Brain microvascular endothelial cell (primary cell): ENCODE results near the gene IWS1.
A peak's percentile ranks its signal among the peaks of the same experiment; 100 is the strongest.

Source experiments
- DNase-seq: peaks from one replicate; pipeline ENCODE4 v3.0.0-alpha.2; 2020
- H3K27ac ChIP-seq: fragments of 250-450 bp; sonication (Bioruptor Pico); 2 replicates; pipeline ENCODE4 v1.5.1; 2020; ENCODE audit warnings: mild to moderate bottlenecking, moderate library complexity
- H3K27me3 ChIP-seq: fragments of 250-450 bp; sonication (Bioruptor Pico); replicated peaks from 2 replicates; pipeline ENCODE4 v1.5.1; 2020; ENCODE audit warnings: mild to moderate bottlenecking
- H3K36me3 ChIP-seq: fragments of 250-450 bp; sonication (Bioruptor Pico); replicated peaks from 2 replicates; pipeline ENCODE4 v1.5.1; 2020; ENCODE audit warnings: mild to moderate bottlenecking
- H3K4me3 ChIP-seq: 2 replicates; pipeline ENCODE4 v1.5.1; 2011; ENCODE audit warnings: low read depth, mild to moderate bottlenecking, control low read depth, low read length, moderate library complexity
- in situ Hi-C: cut with HindIII; loops from 2 replicates; pipeline ENCODE4 v1.10.0; 2017; ENCODE audit warnings: low sequenced_read_pairs, low pct_ligation_motif_present
- TF ChIP-seq, protein P1 (sequence below): IDR thresholded peaks from 2 replicates; pipeline ENCODE4 v1.5.1; 2011; ENCODE audit warnings: low read depth, mild to moderate bottlenecking, moderate library complexity, low read length, control low read depth, inconsistent platforms; ENCODE audit errors: missing control alignments

Gene IWS1

GRCh38 chr2:127485051-127485693, 41.1 kb downstream of the IWS1 start:
- in situ Hi-C loops: no loop called here
- no peak overlapping the region for H3K4me3 ChIP-seq
- H3K27ac ChIP-seq: no peak overlapping the region
- no peak for DNase-seq
- TF ChIP-seq, protein P1, sequence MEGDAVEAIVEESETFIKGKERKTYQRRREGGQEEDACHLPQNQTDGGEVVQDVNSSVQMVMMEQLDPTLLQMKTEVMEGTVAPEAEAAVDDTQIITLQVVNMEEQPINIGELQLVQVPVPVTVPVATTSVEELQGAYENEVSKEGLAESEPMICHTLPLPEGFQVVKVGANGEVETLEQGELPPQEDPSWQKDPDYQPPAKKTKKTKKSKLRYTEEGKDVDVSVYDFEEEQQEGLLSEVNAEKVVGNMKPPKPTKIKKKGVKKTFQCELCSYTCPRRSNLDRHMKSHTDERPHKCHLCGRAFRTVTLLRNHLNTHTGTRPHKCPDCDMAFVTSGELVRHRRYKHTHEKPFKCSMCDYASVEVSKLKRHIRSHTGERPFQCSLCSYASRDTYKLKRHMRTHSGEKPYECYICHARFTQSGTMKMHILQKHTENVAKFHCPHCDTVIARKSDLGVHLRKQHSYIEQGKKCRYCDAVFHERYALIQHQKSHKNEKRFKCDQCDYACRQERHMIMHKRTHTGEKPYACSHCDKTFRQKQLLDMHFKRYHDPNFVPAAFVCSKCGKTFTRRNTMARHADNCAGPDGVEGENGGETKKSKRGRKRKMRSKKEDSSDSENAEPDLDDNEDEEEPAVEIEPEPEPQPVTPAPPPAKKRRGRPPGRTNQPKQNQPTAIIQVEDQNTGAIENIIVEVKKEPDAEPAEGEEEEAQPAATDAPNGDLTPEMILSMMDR: no peak
- no peaks in the 10 kb centered on the region for H3K27me3 ChIP-seq
- peaks cover 67% of the 10 kb centered on the region for H3K36me3 ChIP-seq

GRCh38 chr2:127482031-127482430, 44.3 kb downstream of the IWS1 start:
- TF ChIP-seq, protein P1: no peak
- H3K4me3 ChIP-seq: no peak overlapping the region
- H3K27me3 ChIP-seq: no peaks in the 10 kb centered on the region
- no peak overlapping the region for H3K27ac ChIP-seq
- no peak for DNase-seq
- H3K36me3 ChIP-seq: peaks cover 42% of the 10 kb centered on the region
- in situ Hi-C loops: no loop called here

DNA sequence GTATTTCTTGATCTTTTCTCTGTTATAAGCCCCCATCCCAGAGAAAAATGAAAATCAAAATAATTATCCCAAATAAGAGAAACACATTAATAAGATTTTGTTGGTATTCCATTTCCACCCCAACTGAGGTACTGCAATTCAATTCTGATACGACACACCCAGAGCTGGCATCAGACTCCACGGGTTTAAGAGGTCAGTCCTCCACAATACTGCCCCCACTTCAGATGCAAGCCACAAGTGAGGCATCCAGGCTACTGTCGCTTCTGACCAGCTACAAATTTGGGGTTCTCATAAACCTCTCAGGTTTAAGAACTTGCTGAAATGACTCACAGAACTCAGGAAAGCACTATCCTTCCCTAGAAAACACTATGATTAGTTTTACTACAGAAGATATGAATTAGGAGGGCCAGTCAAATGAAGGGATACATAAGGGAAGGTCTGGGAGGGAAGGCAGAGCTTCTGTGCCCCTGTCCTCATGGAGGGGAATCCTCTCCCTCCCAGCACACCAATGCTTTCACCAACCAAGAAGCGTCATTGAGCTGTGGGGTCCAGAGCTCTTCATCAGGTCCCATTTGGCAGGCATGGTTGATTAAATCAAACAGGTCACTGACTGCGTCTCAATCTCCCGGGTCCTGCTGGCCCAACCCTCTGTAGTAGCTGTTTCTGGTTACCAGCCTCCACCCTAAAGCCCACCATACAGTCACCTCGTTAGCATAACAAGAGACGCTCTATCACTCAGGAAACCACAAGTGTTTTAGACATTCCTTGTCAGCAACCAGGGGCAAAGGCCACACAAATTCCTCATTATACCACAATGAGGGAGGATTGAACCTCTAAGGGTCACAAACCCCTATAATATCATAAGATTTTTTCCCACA, 46.2 kb downstream of the IWS1 start:
- TF ChIP-seq, protein P1: no peak
- no peak overlapping the region for H3K4me3 ChIP-seq
- peak; percentile 22 for DNase-seq
- H3K27ac ChIP-seq: no peak overlapping the region
- in situ Hi-C loops: no loop called here
- peaks cover 25% of the 10 kb centered on the region for H3K36me3 ChIP-seq
- no peaks in the 10 kb centered on the region for H3K27me3 ChIP-seq

DNA sequence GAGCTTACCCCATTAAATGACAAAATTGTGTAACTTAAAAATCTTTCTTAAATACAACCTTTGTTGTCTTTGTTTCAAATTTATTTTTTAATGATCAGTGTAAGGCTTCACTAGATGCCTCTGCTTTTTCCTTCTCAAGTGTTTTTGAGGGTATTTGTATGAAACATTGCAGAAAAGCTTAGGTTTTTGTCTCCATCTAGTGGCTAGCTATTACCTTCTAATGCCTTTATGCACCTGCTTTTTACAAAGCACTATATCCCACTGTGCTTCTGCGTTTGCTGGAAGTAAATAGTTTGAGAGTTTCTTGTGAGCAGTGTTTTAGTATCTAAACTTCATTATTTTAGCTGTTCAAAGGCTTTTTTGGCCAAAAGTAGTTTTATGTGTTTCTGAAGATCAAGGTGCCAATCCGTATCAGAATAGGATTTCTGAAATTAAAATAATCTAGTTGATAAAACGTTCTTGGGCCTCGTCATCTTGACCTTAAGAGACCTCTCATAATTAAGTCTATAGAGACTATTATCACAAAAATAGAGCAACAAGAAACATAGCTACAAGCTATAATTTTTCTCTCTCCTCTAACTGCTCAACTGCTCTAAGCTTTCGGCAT, 47.0 kb downstream of the IWS1 start:
- peak; percentile 12 for DNase-seq
- peaks cover 23% of the 10 kb centered on the region for H3K36me3 ChIP-seq
- H3K4me3 ChIP-seq: no peak overlapping the region
- TF ChIP-seq, protein P1: peak; percentile 60
- in situ Hi-C loops: no loop called here
- H3K27ac ChIP-seq: no peak overlapping the region
- no peaks in the 10 kb centered on the region for H3K27me3 ChIP-seq

- TF ChIP-seq, protein P1: no peak
- no peaks in the 10 kb centered on the region for H3K27me3 ChIP-seq
- in situ Hi-C loops: no loop called here
Observed at GRCh38 chr2:127475788-127476187, 50.5 kb downstream of the IWS1 start.

More at GRCh38 chr2:127475788-127476187, 50.5 kb downstream of the IWS1 start:
- H3K27ac ChIP-seq: no peak overlapping the region
- H3K36me3 ChIP-seq: peaks cover 5% of the 10 kb centered on the region
- no peak for DNase-seq
- H3K4me3 ChIP-seq: no peak overlapping the region
